Right cardiac atrium (tissue), 5 donors: ENCODE measurements around the gene CRHBP. TPM values are rescaled to one million over a fixed set of nuclear protein-coding genes. Genes with fewer than 3 reads are reported as not detected.
A peak's percentile ranks its signal among the peaks of the same experiment; 100 is the strongest.

ENCODE experiments used
- ATAC-seq, 2 donors: fragments of 200-7000 bp; cut with Tn5 transposase; one replicate each; pipeline versions ENCODE4 v1.8.0 to v1.9.1; 2020; ENCODE audit warnings: moderate library complexity in 2 of 2, mild to moderate bottlenecking in 1 of 2
- DNase-seq, 3 donors: peaks; one replicate each; pipeline ENCODE4 v3.0.0-alpha.2; 2020
- H3K27ac ChIP-seq: one replicate; pipeline ENCODE4 v1.5.1; 2013; ENCODE audit warnings: mild to moderate bottlenecking, low read length, control low read depth, moderate library complexity
- H3K27me3 ChIP-seq: one replicate; pipeline ENCODE4 v1.6.1; 2013; ENCODE audit not compliant: control insufficient read depth, insufficient read depth
- H3K4me1 ChIP-seq: one replicate; pipeline ENCODE4 v1.6.1; 2013; ENCODE audit warnings: low read length; ENCODE audit not compliant: control insufficient read depth, insufficient read depth
- H3K4me3 ChIP-seq: one replicate; pipeline ENCODE4 v1.5.1; 2013; ENCODE audit warnings: low read length, control low read depth
- H3K9me3 ChIP-seq: one replicate; pipeline ENCODE4 v1.6.1; 2013; ENCODE audit warnings: low read length; ENCODE audit not compliant: control insufficient read depth
- WGBS: extraction: QIAGEN DNeasy Blood & Tissue Kit; methylation state at CpG from one replicate; pipeline ENCODE4 v1.1.7; 2013; 5-methylcytosine and 5-hydroxymethylcytosine counted together
- intact Hi-C, 4 donors: fragments of 100-400 bp; cut with DNase I; formaldehyde crosslinking; loops; one replicate each; pipeline versions ENCODE4 v1.11.0 to v1.14.0; 2022 to 2023
- polyA plus RNA-seq: library from polyadenylated mRNA; stranded (reverse); fragments of 200-250 nt; gene quantifications from one replicate; pipeline ENCODE4 v1.2.3, GENCODE V29; 2013
- total RNA-seq, 4 donors: library from RNA; stranded (reverse); fragmentation: NEBNext Ultra II Directional; extraction: Animal tissue kit (Norgen Biotek cat#: 25700); gene quantifications; one replicate each; pipeline ENCODE4 v1.2.1, GENCODE V29; 2021
- donor health status: healthy with polysubstance abuse.
- donor health status: DM: no; HTN: yes; CAD: no.
- donor health status: DM: no; HTN: no; CAD: no.
- donor health status: DM: no; HTN: yes; CAD: no; lungs with severe emphysema.
- donor health status: DM: yes; HTN: yes; CAD: no.

Gene CRHBP
- total and polyA plus RNA-seq, 5 donors: 3.0 to 5.0 (median 4.5) TPM

DNA sequence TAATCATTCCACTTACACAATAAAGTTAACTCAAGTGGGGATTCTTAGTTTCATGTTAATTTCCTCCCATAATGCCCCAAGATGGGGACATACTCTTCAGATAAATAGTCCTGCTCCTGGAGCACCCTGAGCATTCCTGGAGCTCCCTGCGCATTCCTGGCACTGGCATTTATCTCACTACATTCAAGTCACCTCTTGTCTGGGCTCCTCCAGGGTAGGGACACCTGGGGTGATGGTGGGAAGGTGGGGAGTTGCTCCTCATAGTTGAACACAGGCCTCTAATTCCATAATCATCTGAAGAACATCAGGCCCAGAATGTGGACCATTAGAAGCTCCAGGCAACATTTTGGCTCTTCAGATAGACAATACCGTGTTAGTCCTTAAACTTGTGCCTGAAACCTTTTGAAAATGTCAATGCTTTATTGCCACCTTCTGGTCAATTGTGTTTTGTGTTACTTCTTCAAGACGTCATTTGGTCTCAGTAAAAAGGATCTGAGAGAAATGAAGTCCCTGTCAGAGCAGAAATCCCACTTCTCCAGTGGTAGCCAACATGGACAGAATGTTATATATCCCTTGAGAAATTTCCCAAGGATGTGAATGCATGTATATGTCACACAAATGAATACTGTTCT, 63.2 kb downstream of the CRHBP start:
- H3K4me3 ChIP-seq: no peak overlapping the region
- 32% methylated on average over 3 of the region's 3 CpGs for WGBS
- no peaks in the 10 kb centered on the region for H3K4me1 ChIP-seq
- no peaks in the 10 kb centered on the region for H3K27me3 ChIP-seq
- DNase-seq (no peak), ATAC-seq (peak; percentile 36 to 47)
- intact Hi-C loops: loop anchor here in 3 of 4 donors (2.0 to 10.0 kb wide), 4 partner anchors 147 to 411 kb away; no protein-coding TSS in a partner anchor
- H3K27ac ChIP-seq: no peak overlapping the region
- H3K9me3 ChIP-seq: no peaks in the 10 kb centered on the region

DNA sequence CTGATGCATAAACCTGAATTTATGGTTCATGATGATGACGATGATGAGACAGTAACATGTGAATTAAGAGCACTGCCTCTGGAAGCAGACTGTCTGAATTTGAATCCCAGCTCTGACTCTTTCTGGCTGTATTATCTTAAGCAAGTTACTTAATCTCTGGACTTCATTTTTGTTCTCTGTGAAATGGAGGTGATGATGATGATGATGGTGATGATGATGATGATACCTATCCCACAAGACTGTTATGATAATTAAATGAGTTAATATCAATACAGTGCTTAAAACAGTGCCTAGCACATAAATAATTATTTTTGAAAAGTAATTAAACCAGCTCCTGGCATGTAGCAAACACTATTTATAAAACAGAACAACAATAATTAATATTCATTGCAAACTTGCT, 64.1 kb downstream of the CRHBP start:
- no peak for ATAC-seq
- intact Hi-C loops: loop anchor here in 3 of 4 donors (2.0 to 10.0 kb wide), 4 partner anchors 148 to 412 kb away; no protein-coding TSS in a partner anchor
- 91% methylated on average over 1 of the region's 1 CpG for WGBS
- H3K4me3 ChIP-seq: no peak overlapping the region
- H3K9me3 ChIP-seq: no peaks in the 10 kb centered on the region
- no peak overlapping the region for H3K27ac ChIP-seq
- DNase-seq: no peak
- H3K4me1 ChIP-seq: no peaks in the 10 kb centered on the region
- no peaks in the 10 kb centered on the region for H3K27me3 ChIP-seq

DNA sequence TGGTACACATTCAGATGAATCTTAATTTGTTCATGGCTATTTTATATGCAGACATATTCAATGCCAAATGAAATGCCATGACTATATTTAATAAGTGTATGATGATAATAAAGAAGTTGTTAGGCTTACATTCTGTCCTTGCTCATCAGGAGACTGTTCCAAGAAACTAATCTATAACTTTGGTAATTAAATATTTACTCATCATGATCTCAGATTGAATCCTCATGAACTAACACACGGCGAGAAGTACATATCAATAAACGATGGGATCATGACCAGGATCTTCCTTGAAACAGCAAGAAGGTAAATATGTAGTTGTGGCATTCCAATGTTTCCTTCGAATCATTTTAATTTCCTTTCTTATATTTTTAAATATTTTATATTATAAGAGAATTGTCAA, 64.8 kb downstream of the CRHBP start:
- H3K4me1 ChIP-seq: no peaks in the 10 kb centered on the region
- WGBS: 79% methylated on average over 4 of the region's 4 CpGs
- intact Hi-C loops: loop anchor here in 3 of 4 donors (2.0 to 10.0 kb wide), 4 partner anchors 149 to 413 kb away; no protein-coding TSS in a partner anchor
- no peaks in the 10 kb centered on the region for H3K27me3 ChIP-seq
- H3K4me3 ChIP-seq: no peak overlapping the region
- no peak overlapping the region for H3K27ac ChIP-seq
- no peaks in the 10 kb centered on the region for H3K9me3 ChIP-seq
- ATAC-seq (no peak), DNase-seq (no peak)

Other genes starting within 250 kb of the CRHBP start
- 10 to 100 TPM in 1 of 4 donors, 1 to 10 TPM in 3; 6.4 to 22.1 (median 8.5) TPM for gene F2R, start 236.9 kb upstream of the CRHBP start, total RNA-seq
- 4.3 TPM for gene F2R, start 236.9 kb upstream of the CRHBP start, polyA plus RNA-seq
- gene F2RL1, start 134.0 kb upstream of the CRHBP start, total RNA-seq: 1 to 10 TPM; 1.3 to 3.3 (median 1.9) TPM
- 0.68 TPM for gene F2RL1, start 134.0 kb upstream of the CRHBP start, polyA plus RNA-seq
- not detected for gene S100Z, start 103.0 kb upstream of the CRHBP start, total RNA-seq
- gene S100Z, start 103.0 kb upstream of the CRHBP start, polyA plus RNA-seq: not detected
- gene AGGF1, start 77.4 kb downstream of the CRHBP start, total RNA-seq: 10 to 100 TPM; 11.9 to 14.7 (median 14.6) TPM
- 7.6 TPM for gene AGGF1, start 77.4 kb downstream of the CRHBP start, polyA plus RNA-seq
- gene ZBED3, start 134.2 kb downstream of the CRHBP start, total RNA-seq: 10 to 100 TPM; 10.0 to 12.5 (median 10.5) TPM
- gene ZBED3, start 134.2 kb downstream of the CRHBP start, polyA plus RNA-seq: 5.7 TPM